Stimulated activated CD4-positive, alpha-beta T cell treated with anti-CD3 and anti-CD28 coated beads, Interleukin-15, amount 100 ng/mL, for 1 hour (primary cell): ENCODE measurements around the gene PHC2.

ENCODE experiments used
- DNase-seq, 2 donors: peaks; one replicate each; pipeline ENCODE4 v3.0.0-alpha.2; 2020; ENCODE audit warnings: low read depth in 1 of 2, low spot score in 1 of 2

PHC2 gene

DNA sequence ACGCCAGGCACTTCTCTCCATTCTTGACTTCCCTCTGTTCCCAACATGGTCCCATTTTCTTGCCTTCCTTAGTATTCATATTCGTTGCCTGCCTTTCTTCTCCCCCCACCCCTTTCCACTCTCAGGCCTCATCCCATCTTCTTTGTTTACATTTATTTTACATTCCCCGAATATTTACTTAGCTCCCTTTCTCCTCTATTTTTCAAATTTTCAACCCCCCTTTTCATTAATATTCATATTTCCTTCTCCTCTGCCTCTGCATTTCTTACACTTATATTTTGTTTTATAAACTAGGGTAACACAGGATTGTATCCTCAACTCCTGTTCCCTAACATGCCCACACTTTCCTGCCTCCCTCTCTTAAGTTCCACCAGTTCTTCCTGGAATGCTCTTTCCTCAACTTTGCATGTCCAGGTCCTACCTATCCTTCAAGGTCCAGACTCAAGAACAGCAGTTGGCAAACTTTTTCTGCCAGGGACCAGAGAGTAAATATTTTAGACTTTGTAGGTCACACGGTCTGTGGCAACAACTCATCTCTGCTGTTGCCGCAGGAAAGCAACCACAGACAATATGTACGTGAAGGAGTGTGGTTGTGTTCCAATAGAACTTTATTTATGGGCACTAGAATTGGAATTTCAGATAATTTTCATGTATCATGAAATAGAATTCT lies 80.1 kb downstream of the PHC2 start:
- no peak for DNase-seq

DNA sequence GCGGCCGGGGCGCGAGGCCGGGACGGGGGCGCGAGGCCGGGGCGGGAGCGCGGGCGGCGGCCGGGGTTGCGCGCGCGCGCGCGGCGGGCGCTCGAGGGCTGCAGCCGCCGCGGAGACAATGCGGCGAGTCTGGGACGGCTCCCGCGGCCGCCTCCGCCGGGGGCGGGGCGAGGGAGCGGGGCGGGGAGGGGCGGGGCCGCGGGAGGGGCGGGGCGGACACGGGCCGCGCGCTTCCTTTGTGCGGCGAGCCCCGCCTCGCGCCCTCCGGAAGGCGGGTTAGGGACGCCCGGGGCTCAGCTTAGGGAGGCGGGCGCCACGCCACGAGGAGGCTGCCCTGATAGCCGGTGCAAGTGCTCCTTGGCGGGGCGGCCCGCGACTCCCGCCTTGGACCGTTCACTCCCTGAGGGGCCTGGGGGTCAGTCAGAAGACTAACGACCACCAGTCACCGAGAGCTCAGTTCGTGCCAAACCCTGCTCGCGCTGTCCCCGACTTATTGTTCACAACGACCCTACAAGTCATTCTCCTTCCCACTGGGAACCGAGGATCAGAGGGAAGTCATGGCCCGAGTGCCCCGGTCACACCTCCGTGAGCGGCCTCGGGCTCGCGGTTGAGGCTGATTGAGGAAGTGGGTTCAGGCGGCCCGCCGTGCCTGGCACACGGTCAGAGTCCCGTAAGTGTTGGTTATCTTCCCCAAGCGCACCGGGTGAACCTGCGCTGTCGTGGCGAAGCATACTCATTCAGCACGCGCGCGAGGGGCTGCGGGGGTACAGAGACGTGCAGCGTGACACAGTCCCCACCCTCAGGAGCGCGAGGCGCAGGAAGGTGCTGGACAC lies 80.9 kb downstream of the PHC2 start:
- DNase-seq: peak; percentile 65 to 74

DNA sequence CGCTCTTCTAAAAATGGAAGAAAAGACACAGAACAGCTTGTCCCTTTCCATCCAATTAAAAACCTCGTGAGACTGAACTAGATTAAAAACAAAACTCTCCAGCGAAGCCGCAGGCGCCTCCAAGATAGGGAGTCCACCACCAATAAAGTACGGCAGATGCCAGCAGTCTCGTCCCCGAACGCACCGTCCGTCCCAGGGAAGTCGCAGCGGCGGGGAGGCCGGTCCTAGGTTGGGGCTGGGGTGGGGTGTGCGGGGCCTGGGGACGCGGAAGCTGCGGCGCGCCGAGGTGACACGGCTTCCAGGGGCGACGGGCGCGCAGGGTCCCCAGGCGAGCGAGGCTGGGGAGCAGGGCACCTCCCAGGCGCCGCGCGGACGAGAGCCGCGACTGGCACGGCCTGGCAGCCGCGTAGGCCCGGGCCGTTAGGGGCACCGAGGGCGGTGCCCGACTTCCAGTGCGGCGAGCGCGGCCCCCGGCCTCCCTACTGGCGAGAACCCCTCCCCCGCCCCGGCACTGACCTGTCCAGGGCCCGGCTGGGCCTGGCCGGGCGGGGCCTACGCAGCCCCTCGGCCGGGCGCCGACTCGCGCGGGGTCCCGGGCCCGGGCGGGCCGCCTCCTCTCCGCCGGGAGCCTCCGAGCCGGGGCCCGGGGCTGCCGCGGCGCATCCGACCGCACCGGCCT lies 81.7 kb downstream of the PHC2 start:
- peak in 1 of 2 donors; percentile 16 for DNase-seq

DNA sequence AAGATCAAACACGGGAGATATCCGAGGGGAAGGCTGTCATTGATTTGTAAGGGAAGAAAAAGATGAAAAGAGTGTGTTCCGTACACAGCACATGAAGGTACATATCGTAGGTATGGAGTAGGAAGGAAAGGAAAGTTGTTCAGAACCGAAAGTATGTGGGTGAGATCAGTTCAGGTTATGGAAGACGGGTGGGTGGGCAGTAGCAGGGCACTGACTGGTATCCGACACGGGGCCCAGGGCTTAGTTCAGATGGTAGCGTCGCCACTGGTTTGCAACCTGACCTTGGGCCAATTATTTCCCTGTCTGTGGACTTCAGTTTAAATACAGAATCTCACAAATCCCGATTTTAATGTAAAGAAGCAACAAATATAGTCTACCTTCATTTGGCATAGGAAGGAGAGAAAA lies 82.2 kb downstream of the PHC2 start:
- no peak for DNase-seq

DNA sequence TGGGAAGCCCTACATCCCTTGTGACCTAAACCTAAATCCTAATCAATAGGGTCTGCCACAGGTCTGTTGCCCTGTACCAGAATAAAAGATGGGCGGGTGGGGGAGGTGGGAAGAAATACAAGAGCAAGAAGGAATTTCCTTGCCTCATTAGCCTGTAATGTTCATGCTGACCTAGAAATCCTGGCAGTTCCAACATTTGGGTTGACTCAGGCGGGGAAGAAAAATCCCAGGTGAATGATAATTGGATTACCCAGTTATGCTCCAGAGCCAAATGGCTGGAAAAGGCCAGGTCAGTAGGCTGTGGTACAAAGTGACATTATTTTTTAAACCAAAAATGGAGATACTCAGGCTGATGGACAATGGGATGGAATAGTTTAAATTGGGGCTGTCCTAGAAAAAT lies 82.7 kb downstream of the PHC2 start:
- DNase-seq: no peak

DNA sequence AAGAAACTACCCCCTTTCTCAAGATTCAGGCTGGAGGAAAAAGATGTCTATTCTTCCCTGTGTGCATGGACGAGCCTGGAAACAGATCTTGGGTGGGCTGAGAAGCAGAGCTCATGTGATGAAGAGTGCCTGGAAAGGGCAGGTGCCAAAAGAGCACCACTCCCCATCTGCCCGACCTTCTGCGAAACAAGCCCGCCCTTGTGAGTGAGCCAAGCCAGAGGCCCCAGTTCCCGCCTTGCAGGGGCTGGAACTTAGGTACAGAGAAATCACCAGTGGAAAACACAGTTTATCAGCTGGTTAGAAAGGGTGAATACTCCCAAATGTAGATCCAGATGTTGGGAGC lies 83.3 kb downstream of the PHC2 start:
- DNase-seq: no peak

DNA sequence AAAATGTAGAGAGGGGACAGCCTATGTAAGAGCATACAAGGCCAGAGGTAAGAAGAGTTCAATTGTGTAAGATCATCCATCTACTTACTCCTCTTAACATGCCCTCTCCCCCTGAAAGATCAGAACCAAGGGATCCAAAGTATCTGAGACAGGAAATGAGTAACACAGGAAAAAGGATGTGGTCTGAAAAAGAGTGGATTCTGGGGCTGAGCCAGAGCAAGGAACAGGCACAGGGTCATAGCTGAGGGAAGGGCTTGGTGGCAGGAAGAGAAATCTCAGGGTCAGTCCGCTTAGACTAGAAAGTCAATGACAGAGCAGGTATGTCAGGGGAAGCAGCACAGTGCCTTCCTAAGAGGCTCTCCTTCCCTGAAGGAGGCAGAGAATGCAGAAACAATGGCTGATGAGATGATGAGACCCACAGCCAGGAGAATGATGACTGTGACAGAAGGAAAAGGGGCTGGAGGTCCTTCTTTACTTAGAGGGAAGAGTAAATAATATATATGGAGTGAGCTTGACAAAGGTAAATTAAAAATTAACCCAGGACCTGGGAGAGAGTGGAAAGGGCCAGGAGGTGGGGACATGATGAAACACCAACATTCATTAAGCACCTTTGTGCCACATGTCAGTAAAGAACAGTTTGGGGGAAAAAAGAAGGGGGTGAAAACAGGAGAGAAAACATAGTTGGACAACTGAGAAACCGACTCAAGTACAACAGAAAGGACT lies 83.8 kb downstream of the PHC2 start:
- DNase-seq: no peak

DNA sequence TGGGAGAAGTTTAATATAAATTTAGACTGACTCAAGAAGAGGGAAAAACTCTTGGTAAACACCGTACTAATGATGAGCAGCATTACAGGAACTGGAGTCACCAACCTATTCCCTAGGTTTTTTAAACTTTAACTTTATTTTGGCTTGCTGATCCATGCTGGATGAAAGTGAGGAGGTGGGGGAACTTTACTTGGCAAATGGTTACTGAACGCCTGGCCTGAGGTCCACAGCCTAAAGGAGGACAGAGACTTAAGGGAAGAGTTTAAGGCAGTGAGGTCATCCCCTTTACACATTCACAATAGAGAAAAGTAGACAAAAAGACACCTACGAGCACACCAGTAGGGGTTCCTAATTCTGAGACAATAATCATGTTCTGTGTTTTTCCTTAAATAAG lies 84.4 kb downstream of the PHC2 start:
- DNase-seq: no peak

DNA sequence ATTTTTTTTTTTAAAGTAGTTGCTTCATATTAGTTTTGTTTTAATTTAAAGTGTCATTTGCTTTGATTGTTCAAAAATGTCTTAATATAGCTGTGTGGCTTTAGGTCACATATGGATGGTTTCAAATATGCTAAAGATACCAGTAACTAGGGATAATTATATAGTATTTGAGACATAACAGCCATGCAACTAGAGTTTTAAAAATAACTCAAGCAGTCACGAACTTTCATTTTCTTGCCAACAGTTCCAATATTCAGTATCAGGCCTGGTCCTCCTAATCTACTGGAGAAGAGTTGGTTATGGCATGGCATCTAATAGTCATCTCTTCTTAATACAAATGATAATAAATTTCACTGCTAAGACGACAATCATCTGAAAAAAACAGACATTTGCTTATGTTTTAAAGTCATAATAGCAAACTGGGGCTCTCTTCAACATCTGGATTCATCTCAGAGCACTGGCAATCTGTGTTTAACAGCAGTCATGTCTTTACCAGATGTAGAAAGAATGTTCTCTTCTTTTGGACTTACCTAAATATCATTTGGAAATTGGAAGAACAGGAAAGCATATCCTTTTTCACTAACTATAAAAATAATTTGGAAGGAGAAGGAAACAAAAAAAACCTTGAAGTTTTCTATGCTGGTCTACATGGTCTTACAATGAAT lies 85.9 kb downstream of the PHC2 start:
- no peak for DNase-seq

DNA sequence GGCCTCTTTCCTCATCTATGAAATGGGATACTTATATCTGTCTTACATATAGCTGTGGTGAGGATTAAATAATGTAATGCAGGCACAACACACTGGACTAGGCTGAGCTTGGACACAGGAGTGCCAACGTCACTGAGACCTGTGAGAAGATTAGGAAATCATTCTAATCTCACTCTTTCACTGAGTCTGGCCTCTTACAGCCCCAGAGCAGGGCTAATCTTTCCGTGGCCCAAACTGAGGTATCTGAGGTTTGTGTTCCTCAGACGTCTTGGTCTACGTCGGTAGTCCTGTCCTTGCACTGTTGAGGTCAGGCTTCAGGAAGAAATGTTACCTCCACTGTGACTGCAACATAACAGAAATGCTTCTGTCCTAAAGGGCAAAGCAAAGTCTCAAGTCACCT lies 87.4 kb downstream of the PHC2 start:
- no peak for DNase-seq

DNA sequence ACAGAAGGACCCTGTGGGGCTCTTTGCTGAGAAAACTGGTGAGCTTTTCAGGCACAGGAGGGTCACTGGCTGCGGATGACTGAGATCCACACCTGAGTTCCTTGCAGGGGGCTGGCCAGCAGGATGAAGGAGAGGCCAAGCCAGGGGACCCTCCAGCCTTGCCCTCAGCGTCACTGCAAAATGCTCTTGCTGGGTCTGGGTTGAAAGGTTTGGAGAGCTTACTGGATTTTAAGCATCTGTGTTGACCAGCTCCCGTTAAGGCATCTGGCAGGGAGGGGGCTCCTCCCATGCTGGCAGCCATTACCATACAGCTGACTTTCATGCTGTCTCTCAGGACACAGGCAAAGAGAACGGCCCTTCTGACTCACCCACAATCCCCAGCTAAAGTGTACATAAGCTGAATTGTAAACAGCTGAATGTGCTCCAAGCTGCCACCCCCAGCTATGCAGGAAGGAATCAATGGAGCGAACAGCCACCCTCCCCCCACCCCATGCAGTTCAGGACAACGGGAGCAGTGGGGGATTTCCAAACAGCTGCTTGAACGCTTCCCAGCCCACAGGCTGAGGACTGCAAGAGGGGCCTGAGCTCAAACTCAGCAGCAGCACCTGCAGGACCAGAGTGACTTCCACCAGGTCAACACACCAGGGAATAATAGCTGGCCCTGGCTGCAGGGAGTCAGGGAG lies 88.7 kb downstream of the PHC2 start:
- DNase-seq: no peak

DNA sequence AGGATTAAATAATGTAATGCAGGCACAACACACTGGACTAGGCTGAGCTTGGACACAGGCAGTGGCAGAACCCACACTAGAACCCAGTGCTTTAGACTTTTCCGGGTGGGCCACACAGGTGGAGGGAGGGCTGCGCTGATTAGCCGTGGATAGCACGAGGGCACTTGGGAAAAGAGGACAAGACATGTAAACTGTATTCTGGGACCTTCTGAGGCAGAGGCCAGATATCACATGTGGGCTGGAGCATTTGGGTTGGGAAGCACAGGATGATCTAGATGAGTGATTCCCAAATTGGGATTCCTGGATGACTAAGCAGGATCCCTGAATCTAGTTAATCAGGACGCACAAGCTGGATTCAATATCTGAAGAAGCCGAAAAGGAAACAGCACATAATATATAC lies 89.7 kb downstream of the PHC2 start:
- DNase-seq: no peak

DNA sequence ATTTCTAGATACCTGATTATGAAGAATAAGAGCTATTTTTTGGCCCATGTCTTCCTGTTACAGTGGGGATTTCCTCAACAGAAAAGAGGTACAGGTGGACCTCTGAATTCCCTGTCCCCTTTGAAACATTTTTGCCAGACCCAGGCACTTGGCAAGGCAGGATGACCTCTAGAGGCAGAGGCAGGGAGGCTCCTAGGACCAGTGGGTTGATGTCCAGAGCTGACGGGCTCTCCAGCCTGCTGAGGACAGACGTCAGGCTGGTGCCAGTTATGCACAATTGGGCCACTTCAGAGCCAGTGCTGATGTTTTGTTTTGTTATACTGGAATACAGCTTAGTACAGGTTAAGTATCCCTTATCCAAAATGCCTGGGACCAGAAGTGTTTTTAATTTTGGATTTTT lies 91.5 kb downstream of the PHC2 start:
- no peak for DNase-seq

DNA sequence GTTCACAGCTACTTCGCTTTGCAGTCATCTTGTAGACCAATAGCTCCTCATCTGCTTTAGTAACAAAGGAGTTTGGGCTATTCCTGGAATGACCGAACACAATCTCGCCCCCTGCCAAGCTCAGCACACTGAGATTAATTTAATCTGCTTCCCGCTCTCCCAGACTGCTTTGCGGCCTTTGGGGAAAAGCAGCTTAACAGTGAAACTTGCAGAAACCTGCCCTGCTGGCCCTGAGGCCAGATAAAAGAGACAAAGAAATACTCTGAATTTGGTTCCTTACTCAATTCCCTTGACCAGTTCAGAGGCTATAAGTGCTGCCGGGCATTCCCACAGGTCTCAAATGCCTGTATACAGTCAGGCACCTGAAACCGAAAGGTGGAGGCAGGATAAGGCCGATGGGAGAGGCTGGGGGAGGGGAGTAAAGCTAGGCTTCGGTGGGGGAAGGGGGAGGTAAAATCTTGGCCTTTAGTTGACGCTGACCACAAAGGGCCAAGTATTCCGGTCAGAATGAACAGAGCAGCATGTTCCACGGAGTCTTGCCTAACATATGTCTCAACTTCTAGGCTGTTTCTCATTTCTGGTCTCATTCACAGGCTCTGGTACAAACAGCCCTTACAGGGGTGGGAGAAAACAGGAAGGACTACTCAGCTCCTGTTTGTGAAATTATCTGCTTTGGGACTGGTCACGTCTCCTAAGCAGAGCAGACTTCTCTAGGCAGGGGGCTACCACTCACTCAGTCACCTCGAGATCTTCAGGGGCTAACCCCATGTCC lies 92.3 kb downstream of the PHC2 start:
- no peak for DNase-seq

DNA sequence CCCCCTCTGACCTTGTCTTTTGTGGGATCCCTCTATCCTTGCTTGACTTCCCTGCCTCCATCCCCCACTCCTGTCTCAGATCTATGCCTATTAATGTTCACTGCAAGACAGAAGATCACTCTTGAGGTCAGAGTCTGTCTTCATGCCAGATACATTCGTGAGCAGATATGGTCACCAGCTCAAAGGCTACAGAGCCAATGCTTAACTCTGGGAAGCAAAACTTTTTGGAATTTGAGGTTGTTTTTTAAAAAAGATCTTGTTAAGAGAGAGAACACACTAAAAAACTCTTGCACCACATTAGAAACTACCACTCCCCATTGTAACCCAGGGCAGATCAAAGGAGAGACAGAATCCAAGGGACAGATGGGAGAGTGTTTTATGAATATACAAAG lies 92.9 kb downstream of the PHC2 start:
- no peak for DNase-seq

DNA sequence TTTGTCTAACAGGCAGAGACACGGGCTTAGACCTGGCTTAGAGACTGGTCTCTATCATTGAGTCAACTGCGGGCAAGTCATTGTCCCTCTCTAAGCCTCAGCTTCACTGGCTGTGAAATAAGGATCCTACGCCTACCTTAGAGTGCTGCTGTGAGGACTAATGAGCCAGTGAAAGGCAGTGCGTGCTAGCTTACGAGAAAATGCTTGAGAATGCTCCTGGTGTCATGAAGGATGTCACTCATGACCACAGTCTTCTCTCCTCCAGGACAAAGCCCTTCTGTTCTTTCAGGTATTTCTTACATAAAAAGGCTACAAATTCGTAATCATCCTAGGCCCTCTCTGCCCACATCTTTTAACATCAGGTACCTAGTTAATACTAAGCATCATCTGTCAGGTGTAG lies 93.5 kb downstream of the PHC2 start:
- no peak for DNase-seq

DNA sequence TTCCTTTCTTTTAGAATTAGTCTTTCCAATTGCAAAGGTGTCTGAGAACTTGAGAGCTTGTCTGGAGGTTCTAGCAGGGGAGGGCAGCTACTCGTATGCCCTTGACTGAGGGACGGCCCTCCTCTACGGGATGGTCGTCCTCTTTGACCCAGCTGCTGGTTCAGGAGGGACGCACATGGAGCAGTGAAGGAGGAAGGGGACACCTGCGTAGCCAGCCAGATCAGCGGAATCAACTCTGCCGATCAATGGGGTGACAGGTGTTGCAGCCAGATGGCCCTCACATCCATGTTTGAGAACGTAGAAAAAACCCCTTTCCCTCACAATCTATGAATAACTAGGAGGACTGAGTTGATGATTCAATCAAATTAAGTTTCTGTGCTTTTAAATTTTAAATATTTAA lies 94.3 kb downstream of the PHC2 start:
- no peak for DNase-seq

DNA sequence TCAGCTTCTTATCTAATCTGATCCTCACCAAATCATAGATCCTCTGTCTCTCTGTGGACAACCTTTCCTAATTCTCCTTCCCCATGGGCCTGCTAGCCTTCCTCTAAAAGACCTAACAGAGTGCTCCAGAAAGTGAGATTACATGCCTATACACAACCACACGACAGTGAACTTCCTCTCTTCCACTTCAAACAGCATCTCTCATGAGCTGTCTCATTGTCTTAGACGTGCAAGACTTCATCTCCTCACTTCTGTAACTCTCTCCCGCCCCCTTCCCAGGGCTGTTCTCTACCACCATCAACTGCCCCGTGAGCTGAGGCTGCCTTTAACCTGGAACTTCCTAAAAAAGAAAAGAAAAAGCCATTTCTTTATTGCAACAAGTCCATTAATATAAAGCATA lies 95.9 kb downstream of the PHC2 start:
- DNase-seq: no peak

DNA sequence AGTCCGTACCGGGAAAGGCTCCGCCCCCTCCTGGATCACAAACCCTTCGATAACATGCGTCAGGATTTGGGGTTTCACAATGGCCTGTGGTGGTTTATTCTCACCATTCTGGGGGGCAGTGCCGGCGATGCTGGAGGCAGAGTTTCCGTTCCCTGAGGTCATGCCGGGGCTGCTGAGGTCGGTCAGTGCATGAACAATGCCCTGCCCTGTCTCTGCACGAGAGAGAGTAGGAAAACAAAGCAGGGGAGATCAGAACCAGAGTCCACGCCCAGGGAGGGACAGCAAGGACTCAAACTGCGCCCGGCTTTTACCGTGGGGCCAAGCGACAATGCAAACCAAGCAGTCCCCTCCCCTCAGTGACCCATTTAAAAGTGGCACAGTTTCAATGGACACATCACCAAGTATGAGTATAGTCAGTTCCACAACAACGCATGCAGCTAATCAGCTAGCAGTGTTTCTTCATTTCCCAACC lies 96.8 kb downstream of the PHC2 start:
- no peak for DNase-seq

DNA sequence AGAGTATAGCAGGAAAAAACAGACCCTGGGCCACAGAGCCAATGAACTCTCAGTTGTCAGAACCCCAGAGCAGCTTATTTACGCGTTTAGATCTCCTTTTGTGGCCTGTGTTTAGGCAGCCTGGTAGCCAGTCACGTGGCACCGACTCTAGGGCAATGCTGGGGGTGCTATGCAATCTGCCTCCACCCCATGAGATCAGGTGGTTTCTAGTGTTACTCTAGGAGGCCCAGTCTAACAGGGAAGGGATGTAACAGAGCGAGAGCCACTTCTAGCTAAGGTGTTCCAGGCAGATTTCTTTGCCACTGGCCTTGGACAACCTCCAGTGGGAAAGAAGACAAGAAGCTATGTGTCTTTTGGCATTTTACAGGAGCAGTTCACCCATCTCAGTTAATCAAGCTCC lies 98.0 kb downstream of the PHC2 start:
- DNase-seq: no peak
